Measurements from ENCODE around the gene BACH2.
"Not testable (repeated sequence)": the region's sequence is repeated elsewhere in the genome, so short reads cannot be mapped to it uniquely, and the experiment has no call there.

Gene BACH2

GRCh38 chr6:90296341-90297114, at the start of gene BACH2:
Gene BACH2 (minus strand): TSS chr6:90296843. CDS start chr6:90008844, 287,999 bp downstream.
- H3K4me3 Mint-ChIP-seq = peak within 1 kb of the TSS; percentile 88
- peak; percentile 92 for DNase-seq
- H3K4me1 Mint-ChIP-seq (ENCODE audit: low read depth) = peaks cover 55% of the 10 kb centered on the region
- H3K36me3 Mint-ChIP-seq (ENCODE audit: low read depth) = peaks cover 39% of the 10 kb centered on the region
- H3K27ac Mint-ChIP-seq = peak within 1 kb of the TSS; percentile 98
- H3K9me3 Mint-ChIP-seq = no peaks in the 10 kb centered on the region
- no peaks in the 10 kb centered on the region for H3K27me3 Mint-ChIP-seq

GRCh38 chr6:90343576-90343975, 46.9 kb upstream of the BACH2 start:
- DNase-seq = no peak
- no peak overlapping the region for H3K27ac Mint-ChIP-seq
- no peaks in the 10 kb centered on the region for H3K36me3 Mint-ChIP-seq (ENCODE audit: low read depth)
- H3K9me3 Mint-ChIP-seq = no peaks in the 10 kb centered on the region
- H3K4me3 Mint-ChIP-seq = no peak overlapping the region
- peaks cover 19% of the 10 kb centered on the region for H3K4me1 Mint-ChIP-seq (ENCODE audit: low read depth)
- H3K27me3 Mint-ChIP-seq = no peaks in the 10 kb centered on the region

- no peaks in the 10 kb centered on the region for H3K36me3 Mint-ChIP-seq (ENCODE audit: low read depth)
- no peak overlapping the region for H3K4me3 Mint-ChIP-seq
- no peaks in the 10 kb centered on the region for H3K27me3 Mint-ChIP-seq
- peaks cover 5% of the 10 kb centered on the region for H3K9me3 Mint-ChIP-seq
- H3K27ac Mint-ChIP-seq = no peak overlapping the region
- H3K4me1 Mint-ChIP-seq (ENCODE audit: low read depth) = peaks cover 3% of the 10 kb centered on the region
- DNase-seq = no peak
Observed at GRCh38 chr6:90338409-90338808, 41.8 kb upstream of the BACH2 start.

- Mint-ChIP-seq H3K4me1 (ENCODE audit: low read depth) (peaks cover 3% of the 10 kb centered on the region), H3K4me3 (no peak overlapping the region), H3K36me3 (ENCODE audit: low read depth) (no peaks in the 10 kb centered on the region), H3K9me3 (peaks cover 10% of the 10 kb centered on the region), H3K27me3 (no peaks in the 10 kb centered on the region), H3K27ac (no peak overlapping the region)
- DNase-seq = no peak
Observed at GRCh38 chr6:90336388-90336947, 39.8 kb upstream of the BACH2 start.

GRCh38 chr6:90333928-90334327, 37.3 kb upstream of the BACH2 start:
- Mint-ChIP-seq H3K36me3 (ENCODE audit: low read depth) (no peaks in the 10 kb centered on the region), H3K9me3 (peaks cover 10% of the 10 kb centered on the region), H3K4me1 (ENCODE audit: low read depth) (peaks cover 9% of the 10 kb centered on the region), H3K27me3 (no peaks in the 10 kb centered on the region), H3K27ac (no peak overlapping the region), H3K4me3 (no peak overlapping the region)
- DNase-seq = no peak

- H3K9me3 Mint-ChIP-seq; DNase-seq; H3K4me1 Mint-ChIP-seq (ENCODE audit: low read depth); H3K27me3 Mint-ChIP-seq; H3K36me3 Mint-ChIP-seq (ENCODE audit: low read depth); H3K4me3 Mint-ChIP-seq; H3K27ac Mint-ChIP-seq: not testable (repeated sequence)
Observed at GRCh38 chr6:90332978-90333543, 36.4 kb upstream of the BACH2 start.

- H3K27ac Mint-ChIP-seq = no peak overlapping the region
- peaks cover 10% of the 10 kb centered on the region for H3K9me3 Mint-ChIP-seq
- no peaks in the 10 kb centered on the region for H3K27me3 Mint-ChIP-seq
- H3K4me1 Mint-ChIP-seq (ENCODE audit: low read depth) = peaks cover 34% of the 10 kb centered on the region
- no peak for DNase-seq
- no peak overlapping the region for H3K4me3 Mint-ChIP-seq
- H3K36me3 Mint-ChIP-seq (ENCODE audit: low read depth) = no peaks in the 10 kb centered on the region
Observed at GRCh38 chr6:90329386-90330077, 32.9 kb upstream of the BACH2 start.

GRCh38 chr6:90328004-90328403, 31.4 kb upstream of the BACH2 start:
- DNase-seq = no peak
- no peaks in the 10 kb centered on the region for H3K36me3 Mint-ChIP-seq (ENCODE audit: low read depth)
- peaks cover 39% of the 10 kb centered on the region for H3K4me1 Mint-ChIP-seq (ENCODE audit: low read depth)
- H3K9me3 Mint-ChIP-seq = peaks cover under 1% of the 10 kb centered on the region
- H3K27ac Mint-ChIP-seq = no peak overlapping the region
- H3K27me3 Mint-ChIP-seq = no peaks in the 10 kb centered on the region
- H3K4me3 Mint-ChIP-seq = no peak overlapping the region

GRCh38 chr6:90326404-90327057, 29.9 kb upstream of the BACH2 start:
- Mint-ChIP-seq H3K4me3 (no peak overlapping the region), H3K27ac (peak overlapping the region; percentile 72), H3K27me3 (no peaks in the 10 kb centered on the region), H3K9me3 (no peaks in the 10 kb centered on the region), H3K36me3 (ENCODE audit: low read depth) (no peaks in the 10 kb centered on the region), H3K4me1 (ENCODE audit: low read depth) (peaks cover 47% of the 10 kb centered on the region)
- DNase-seq = no peak

GRCh38 chr6:90323706-90324105, 27.1 kb upstream of the BACH2 start:
- H3K4me1 Mint-ChIP-seq (ENCODE audit: low read depth) = peaks cover 69% of the 10 kb centered on the region

GRCh38 chr6:90322976-90323474, 26.4 kb upstream of the BACH2 start:
- no peak for DNase-seq
- no peaks in the 10 kb centered on the region for H3K9me3 Mint-ChIP-seq
- H3K36me3 Mint-ChIP-seq (ENCODE audit: low read depth) = no peaks in the 10 kb centered on the region
- H3K27ac Mint-ChIP-seq = no peak overlapping the region
- no peaks in the 10 kb centered on the region for H3K27me3 Mint-ChIP-seq
- peaks cover 70% of the 10 kb centered on the region for H3K4me1 Mint-ChIP-seq (ENCODE audit: low read depth)
- no peak overlapping the region for H3K4me3 Mint-ChIP-seq

More at GRCh38 chr6:90323706-90324105, 27.1 kb upstream of the BACH2 start:
- H3K9me3 Mint-ChIP-seq = no peaks in the 10 kb centered on the region
- no peaks in the 10 kb centered on the region for H3K36me3 Mint-ChIP-seq (ENCODE audit: low read depth)
- no peaks in the 10 kb centered on the region for H3K27me3 Mint-ChIP-seq
- no peak overlapping the region for H3K4me3 Mint-ChIP-seq
- no peak for DNase-seq
- H3K27ac Mint-ChIP-seq = no peak overlapping the region

- Mint-ChIP-seq H3K9me3 (no peaks in the 10 kb centered on the region), H3K27me3 (peaks cover 3% of the 10 kb centered on the region), H3K27ac (peak overlapping the region; percentile 95), H3K4me1 (ENCODE audit: low read depth) (peaks cover 51% of the 10 kb centered on the region), H3K4me3 (peak overlapping the region; percentile 27), H3K36me3 (ENCODE audit: low read depth) (no peaks in the 10 kb centered on the region)
- DNase-seq = no peak
Observed at GRCh38 chr6:90319979-90320685, 23.5 kb upstream of the BACH2 start.

- no peak for DNase-seq
- no peaks in the 10 kb centered on the region for H3K9me3 Mint-ChIP-seq
- H3K4me1 Mint-ChIP-seq (ENCODE audit: low read depth) = peaks cover 42% of the 10 kb centered on the region
- H3K36me3 Mint-ChIP-seq (ENCODE audit: low read depth) = no peaks in the 10 kb centered on the region
- peak overlapping the region; percentile 95 for H3K27ac Mint-ChIP-seq
- peaks cover 7% of the 10 kb centered on the region for H3K27me3 Mint-ChIP-seq
- no peak overlapping the region for H3K4me3 Mint-ChIP-seq
Observed at GRCh38 chr6:90319044-90319443, 22.4 kb upstream of the BACH2 start.

- H3K4me3 Mint-ChIP-seq = no peak overlapping the region
- no peak overlapping the region for H3K27ac Mint-ChIP-seq
- H3K4me1 Mint-ChIP-seq (ENCODE audit: low read depth) = peaks cover 23% of the 10 kb centered on the region
Observed at GRCh38 chr6:90315986-90316385, 19.3 kb upstream of the BACH2 start.

More at GRCh38 chr6:90315986-90316385, 19.3 kb upstream of the BACH2 start:
- no peaks in the 10 kb centered on the region for H3K9me3 Mint-ChIP-seq
- H3K36me3 Mint-ChIP-seq (ENCODE audit: low read depth) = no peaks in the 10 kb centered on the region
- no peak for DNase-seq
- H3K27me3 Mint-ChIP-seq = peaks cover 7% of the 10 kb centered on the region

Data from activated T-cell treated with anti-CD3 and anti-CD28 coated beads, Interleukin-2, amount 50 U/mL, for 24 hours (primary cell).